ENCODE measurements around the gene NKX1-1. TPM values are rescaled to one million over a fixed set of nuclear protein-coding genes. Genes with fewer than 3 reads are reported as not detected.
"Not testable (repeated sequence)": the region's sequence is repeated elsewhere in the genome, so short reads cannot be mapped to it uniquely, and the experiment has no call there.

The NKX1-1 gene
- total and polyA plus RNA-seq, 7 experiments from 2014 or later = not detected

- H3K27me3 ChIP-seq (ENCODE audit: control insufficient read depth in 2 of 2, insufficient read depth in 2 of 2, low read length in 2 of 2); H3K4me3 Mint-ChIP-seq; DNase-seq; intact Hi-C loops (cut with micrococcal nuclease); ATAC-seq; H3K27ac ChIP-seq (ENCODE audit: low read depth, low read length); H3K4me3 ChIP-seq (ENCODE audit: low read length); H3K4me1 Mint-ChIP-seq; H3K9me3 Mint-ChIP-seq; H3K27ac Mint-ChIP-seq; H3K4me1 ChIP-seq (ENCODE audit: control insufficient read depth in 2 of 2, insufficient read depth in 2 of 2, low read length in 2 of 2); H3K27me3 Mint-ChIP-seq; CTCF ChIA-PET; H3K9me3 ChIP-seq (ENCODE audit: control insufficient read depth in 2 of 3, low read length in 3 of 3); POLR2A ChIA-PET: not testable (repeated sequence)
- H3K36me3 ChIP-seq (ENCODE audit: control insufficient read depth in 2 of 3, insufficient read depth in 3 of 3, low read length in 3 of 3) = peaks cover 0 to 80% (median 0%) of the 10 kb centered on the region in 3 experiments
- H3K36me3 Mint-ChIP-seq = peaks cover 0 to 41% (median 23%) of the 10 kb centered on the region in 5 donors
Measured at GRCh38 chr4:1372576-1372975, 33.7 kb downstream of the NKX1-1 start.

- Mint-ChIP-seq H3K9me3 (peaks cover 0 to 9% (median 0%) of the 10 kb centered on the region in 11 donors), H3K27ac (no peak overlapping the region), H3K36me3 (peaks cover 0 to 41% (median 23%) of the 10 kb centered on the region in 5 donors), H3K4me3 (no peak overlapping the region), H3K27me3 (no peaks in the 10 kb centered on the region), H3K4me1 (peaks cover 0 to 7% (median 0%) of the 10 kb centered on the region in 7 donors)
- DNase-seq (no peak), ATAC-seq (no peak)
- Histone ChIP-seq H3K36me3 (ENCODE audit: control insufficient read depth in 2 of 3, insufficient read depth in 3 of 3, low read length in 3 of 3) (peaks cover 0 to 71% (median 0%) of the 10 kb centered on the region in 3 experiments), H3K27ac (ENCODE audit: low read depth, low read length) (no peak overlapping the region), H3K4me3 (ENCODE audit: low read length) (no peak overlapping the region), H3K4me1 (ENCODE audit: control insufficient read depth in 2 of 2, insufficient read depth in 2 of 2, low read length in 2 of 2) (no peaks in the 10 kb centered on the region), H3K27me3 (ENCODE audit: control insufficient read depth in 2 of 2, insufficient read depth in 2 of 2, low read length in 2 of 2) (no peaks in the 10 kb centered on the region), H3K9me3 (ENCODE audit: control insufficient read depth in 2 of 3, low read length in 3 of 3) (no peaks in the 10 kb centered on the region)
- POLR2A ChIA-PET = no interaction called here
- CTCF ChIA-PET = no interaction called here
- intact Hi-C loops (cut with micrococcal nuclease) = no loop called here
Measured at GRCh38 chr4:1371176-1372165, 34.8 kb downstream of the NKX1-1 start.

GRCh38 chr4:1370321-1371124 lies 35.7 kb downstream of the NKX1-1 start:
- Histone ChIP-seq H3K4me1 (ENCODE audit: control insufficient read depth in 2 of 2, insufficient read depth in 2 of 2, low read length in 2 of 2) (no peaks in the 10 kb centered on the region), H3K4me3 (ENCODE audit: low read length) (no peak overlapping the region), H3K27ac (ENCODE audit: low read depth, low read length) (no peak overlapping the region), H3K27me3 (ENCODE audit: control insufficient read depth in 2 of 2, insufficient read depth in 2 of 2, low read length in 2 of 2) (no peaks in the 10 kb centered on the region), H3K9me3 (ENCODE audit: control insufficient read depth in 2 of 3, low read length in 3 of 3) (no peaks in the 10 kb centered on the region), H3K36me3 (ENCODE audit: control insufficient read depth in 2 of 3, insufficient read depth in 3 of 3, low read length in 3 of 3) (peaks cover 0 to 66% (median 0%) of the 10 kb centered on the region in 3 experiments)
- ChIA-PET CTCF (interaction anchor here (0.6 kb wide), 1 partner anchor 17 kb away, joined by 4 read pairs; no protein-coding TSS in a partner anchor), POLR2A (no interaction called here)
- H3K27ac Mint-ChIP-seq = no peak overlapping the region
- DNase-seq = peak in 1 of 9 donors; percentile 2
- no peak for ATAC-seq
- H3K9me3 Mint-ChIP-seq = peaks cover 0 to 9% (median 0%) of the 10 kb centered on the region in 11 donors
- H3K4me3 Mint-ChIP-seq = no peak overlapping the region
- no peaks in the 10 kb centered on the region for H3K27me3 Mint-ChIP-seq
- H3K4me1 Mint-ChIP-seq = peaks cover 0 to 7% (median 0%) of the 10 kb centered on the region in 7 donors
- peaks cover 0 to 41% (median 23%) of the 10 kb centered on the region in 5 donors for H3K36me3 Mint-ChIP-seq
- intact Hi-C loops (cut with micrococcal nuclease) = no loop called here

- Mint-ChIP-seq H3K36me3 (peaks cover 0 to 41% (median 23%) of the 10 kb centered on the region in 5 donors), H3K4me1 (peaks cover 0 to 7% (median 0%) of the 10 kb centered on the region in 7 donors), H3K27me3 (no peaks in the 10 kb centered on the region), H3K4me3 (no peak overlapping the region), H3K27ac (no peak overlapping the region), H3K9me3 (peaks cover 0 to 9% (median 0%) of the 10 kb centered on the region in 11 donors)
- Histone ChIP-seq H3K36me3 (ENCODE audit: control insufficient read depth in 2 of 3, insufficient read depth in 3 of 3, low read length in 3 of 3) (peaks cover 0 to 63% (median 0%) of the 10 kb centered on the region in 3 experiments), H3K4me3 (ENCODE audit: low read length) (no peak overlapping the region), H3K27ac (ENCODE audit: low read depth, low read length) (no peak overlapping the region), H3K9me3 (ENCODE audit: control insufficient read depth in 2 of 3, low read length in 3 of 3) (no peaks in the 10 kb centered on the region), H3K27me3 (ENCODE audit: control insufficient read depth in 2 of 2, insufficient read depth in 2 of 2, low read length in 2 of 2) (no peaks in the 10 kb centered on the region), H3K4me1 (ENCODE audit: control insufficient read depth in 2 of 2, insufficient read depth in 2 of 2, low read length in 2 of 2) (no peaks in the 10 kb centered on the region)
- ATAC-seq (no peak), DNase-seq (peak in 1 of 9 donors; percentile 1)
- POLR2A ChIA-PET = interaction anchor here (0.6 kb wide), 1 partner anchor 116 kb away, joined by 3 read pairs; no protein-coding TSS in a partner anchor
- intact Hi-C loops (cut with micrococcal nuclease) = no loop called here
- CTCF ChIA-PET = interaction anchor here (1.2 kb wide), 1 partner anchor 19 kb away, joined by 3 read pairs; no protein-coding TSS in a partner anchor
Measured at GRCh38 chr4:1369479-1370079, 36.7 kb downstream of the NKX1-1 start.

- Mint-ChIP-seq H3K4me1 (peaks cover 0 to 7% (median 0%) of the 10 kb centered on the region in 7 donors), H3K27me3 (no peaks in the 10 kb centered on the region), H3K4me3 (no peak overlapping the region), H3K36me3 (peaks cover 0 to 41% (median 23%) of the 10 kb centered on the region in 5 donors), H3K27ac (no peak overlapping the region), H3K9me3 (peaks cover 0 to 9% (median 0%) of the 10 kb centered on the region in 11 donors)
- H3K4me3 ChIP-seq (ENCODE audit: low read length) = no peak overlapping the region
- no peaks in the 10 kb centered on the region for H3K4me1 ChIP-seq (ENCODE audit: control insufficient read depth in 2 of 2, insufficient read depth in 2 of 2, low read length in 2 of 2)
- H3K27ac ChIP-seq (ENCODE audit: low read depth, low read length) = no peak overlapping the region
- CTCF ChIA-PET = interaction anchor here (1.2 kb wide), 1 partner anchor 19 kb away, joined by 3 read pairs; no protein-coding TSS in a partner anchor
- intact Hi-C loops (cut with micrococcal nuclease) = no loop called here
- H3K36me3 ChIP-seq (ENCODE audit: control insufficient read depth in 2 of 3, insufficient read depth in 3 of 3, low read length in 3 of 3) = peaks cover 0 to 57% (median 0%) of the 10 kb centered on the region in 3 experiments
- H3K27me3 ChIP-seq (ENCODE audit: control insufficient read depth in 2 of 2, insufficient read depth in 2 of 2, low read length in 2 of 2) = no peaks in the 10 kb centered on the region
- POLR2A ChIA-PET = interaction anchor here (0.6 kb wide), 1 partner anchor 115 kb away, joined by 3 read pairs; no protein-coding TSS in a partner anchor
- H3K9me3 ChIP-seq (ENCODE audit: control insufficient read depth in 2 of 3, low read length in 3 of 3) = no peaks in the 10 kb centered on the region
- ATAC-seq (no peak), DNase-seq (peak in 1 of 9 donors; percentile 4)
Measured at GRCh38 chr4:1369091-1369450, 37.2 kb downstream of the NKX1-1 start.

All from naive thymus-derived CD4-positive, alpha-beta T cell (primary cell).